SK-N-SH (cell line): ENCODE data around the gene PPFIBP2. TPM values are rescaled to one million over a fixed set of nuclear protein-coding genes. Genes with fewer than 3 reads are reported as not detected.

Experiments used
- CTCF ChIA-PET: fragments of 300-600, 350-600 bp; formaldehyde crosslinking; extraction: SDS; loops from one replicate; lab custom pipeline; 2021; lab: Yijun Ruan, JAX
- POLR2A ChIA-PET: fragments of 350-600 bp; sonication (Branson Sonifier 250); formaldehyde crosslinking; extraction: SDS; loops from one replicate; lab custom pipeline; 2020; ENCODE audit warnings: antibody characterized with exemption, inconsistent platforms; lab: Yijun Ruan, JAX
- DNase-seq: peaks from one replicate; pipeline ENCODE4 v3.0.0; 2012
- H2AFZ ChIP-seq: fragments of 200-600 bp; sonication (generic); 2 replicates; pipeline ENCODE4 v1.8.1; 2016; ENCODE audit warnings: antibody characterized with exemption, mild to moderate bottlenecking, low read depth
- H3F3A ChIP-seq: fragments of 200-600 bp; sonication (generic); replicated peaks from 2 replicates; pipeline ENCODE3; 2016; ENCODE audit warnings: antibody characterized with exemption, mild to moderate bottlenecking; ENCODE audit not compliant: insufficient read depth
- H3K27ac ChIP-seq, 2 experiments: fragments of 200-500 bp in 1 of 2; fragments of 200-600 bp in 1 of 2; sonication (Bioruptor generic) in 1 of 2; sonication (generic), shearing (Covaris generic) in 1 of 2; 2 replicates each; pipeline versions ENCODE4 v1.5.1 to v1.6.1; 2014 to 2016; ENCODE audit warnings: low read depth in 2 of 2, inconsistent platforms in 1 of 2, low read length in 1 of 2, mild to moderate bottlenecking in 1 of 2, mixed read lengths in 1 of 2
- H3K27me3 ChIP-seq: fragments of 200-600 bp; sonication (generic), shearing (Covaris generic); 2 replicates; pipeline ENCODE4 v1.6.1; 2016; ENCODE audit warnings: mixed run types; ENCODE audit not compliant: insufficient read depth
- H3K36me3 ChIP-seq, 2 experiments: fragments of 200-500 bp in 1 of 2; fragments of 200-600 bp in 1 of 2; sonication (Bioruptor generic) in 1 of 2; sonication (generic) in 1 of 2; replicated peaks in 1 of 2; 2 replicates each; pipeline versions ENCODE3 to v1.5.1; 2014 to 2016; ENCODE audit warnings: low read length in 1 of 2, mild to moderate bottlenecking in 1 of 2; ENCODE audit not compliant: insufficient read depth in 2 of 2, control insufficient read depth in 1 of 2
- H3K4me1 ChIP-seq, 2 experiments: fragments of 200-500 bp in 1 of 2; fragments of 200-600 bp in 1 of 2; sonication (Bioruptor generic) in 1 of 2; sonication (generic), shearing (Covaris generic) in 1 of 2; 2 replicates each; pipeline versions ENCODE4 v1.5.1 to v1.6.1; 2014 to 2016; ENCODE audit warnings: low read depth in 1 of 2, low read length in 1 of 2, mixed run types in 1 of 2; ENCODE audit not compliant: insufficient read depth in 2 of 2, control insufficient read depth in 1 of 2
- H3K4me2 ChIP-seq: fragments of 200-600 bp; sonication (generic), shearing (Covaris generic); 2 replicates; pipeline ENCODE4 v1.6.1; 2017; ENCODE audit warnings: mixed run types
- H3K4me3 ChIP-seq, 2 experiments: fragments of 200-500 bp in 1 of 2; fragments of 200-600 bp in 1 of 2; sonication (Bioruptor generic) in 1 of 2; sonication (generic), shearing (Covaris generic) in 1 of 2; 2 replicates each; pipeline versions ENCODE4 v1.5.1 to v1.8.1; 2014 to 2016; ENCODE audit warnings: low read depth in 2 of 2, inconsistent platforms in 1 of 2, low read length in 1 of 2, mild to moderate bottlenecking in 1 of 2, mixed read lengths in 1 of 2, moderate library complexity in 1 of 2
- H3K79me2 ChIP-seq: fragments of 200-600 bp; sonication (generic); 2 replicates; pipeline ENCODE4 v1.8.1; 2017; ENCODE audit warnings: mild to moderate bottlenecking; ENCODE audit not compliant: insufficient read depth
- H3K9ac ChIP-seq: fragments of 200-600 bp; sonication (generic); 2 replicates; pipeline ENCODE4 v1.6.1; 2017; ENCODE audit warnings: mixed run types
- H3K9me2 ChIP-seq: fragments of 200-600 bp; sonication (generic); 2 replicates; pipeline ENCODE4 v1.6.1; 2017; ENCODE audit warnings: mixed run types
- H3K9me3 ChIP-seq: fragments of 200-600 bp; sonication (generic); 2 replicates; pipeline ENCODE4 v1.6.1; 2017; ENCODE audit warnings: mixed run types, mild to moderate bottlenecking, moderate library complexity
- H4K20me1 ChIP-seq: fragments of 200-600 bp; sonication (generic); 2 replicates; pipeline ENCODE4 v1.6.1; 2017; ENCODE audit warnings: mild to moderate bottlenecking, mixed run types; ENCODE audit not compliant: insufficient read depth
- CHD2 ChIP-seq: fragments of 150-350 bp; IDR thresholded peaks from 2 replicates; pipeline ENCODE4 v1.6.1; 2018; ENCODE audit warnings: low read length; ENCODE audit not compliant: partially characterized antibody
- FOXJ3 ChIP-seq: sonication (generic); formaldehyde crosslinking; IDR thresholded peaks from 2 replicates; pipeline ENCODE4 v1.5.1; 2020; ENCODE audit warnings: mild to moderate bottlenecking, missing genetic modification reagents
- GATA2 ChIP-seq: sonication (generic); formaldehyde crosslinking; IDR thresholded peaks from 2 replicates; pipeline ENCODE4 v1.5.0; 2020; ENCODE audit warnings: mild to moderate bottlenecking, missing genetic modification reagents
- JUND ChIP-seq: IDR thresholded peaks from 2 replicates; pipeline ENCODE4 v1.4.0; 2012
- MAX ChIP-seq: IDR thresholded peaks from 2 replicates; pipeline ENCODE4 v1.4.0; 2012; ENCODE audit warnings: low read depth
- MEF2A ChIP-seq: IDR thresholded peaks from 2 replicates; pipeline ENCODE4 v1.4.0; 2012; ENCODE audit warnings: low read depth, borderline replicate concordance
- NFIC ChIP-seq: IDR thresholded peaks from 2 replicates; pipeline ENCODE4 v1.4.0; 2012; ENCODE audit warnings: borderline replicate concordance
- NRF1 ChIP-seq: IDR thresholded peaks from 2 replicates; pipeline ENCODE4 v1.6.1; 2012; ENCODE audit warnings: low read depth, mild to moderate bottlenecking, low read length
- PBX3 ChIP-seq: IDR thresholded peaks from 2 replicates; pipeline ENCODE4; 2012
- RAD21 ChIP-seq: IDR thresholded peaks from 2 replicates; pipeline ENCODE4 v1.6.1; 2012; ENCODE audit warnings: mild to moderate bottlenecking, low read length
- RFX5 ChIP-seq: IDR thresholded peaks from 2 replicates; pipeline ENCODE4 v1.6.1; 2012; ENCODE audit warnings: mild to moderate bottlenecking, improper control_type of control experiment, low read length
- SIN3A ChIP-seq: IDR thresholded peaks from 2 replicates; pipeline ENCODE4 v1.6.1; 2012; ENCODE audit warnings: low read depth, mild to moderate bottlenecking, low read length, moderate library complexity, borderline replicate concordance
- TCF12 ChIP-seq: IDR thresholded peaks from 2 replicates; pipeline ENCODE4 v1.4.0; 2012
- TEAD4 ChIP-seq: IDR thresholded peaks from 2 replicates; pipeline ENCODE4 v1.4.0; 2012; ENCODE audit warnings: mild to moderate bottlenecking, borderline replicate concordance; ENCODE audit not compliant: insufficient read depth
- USF1 ChIP-seq: IDR thresholded peaks from 2 replicates; pipeline ENCODE4 v1.4.0; 2012; ENCODE audit warnings: low read depth, borderline replicate concordance
- YY1 ChIP-seq: IDR thresholded peaks from 2 replicates; pipeline ENCODE4 v1.4.0; 2012; ENCODE audit warnings: low read depth, mild to moderate bottlenecking
- whole genome bisulfite sequencing: methylation state at CpG from one replicate; pipeline ENCODE4 v1.1.6; 2017; ENCODE audit warnings: low lambda C conversion rate; 5-methylcytosine and 5-hydroxymethylcytosine counted together
- polyA plus RNA-seq, 3 experiments: library from polyadenylated mRNA; depleted of rRNA; stranded (reverse); fragments of >200 nt; gene quantifications; 2 replicates each; pipeline ENCODE4 v1.2.3, GENCODE V29; 2012
- TF ChIP-seq, protein P1 (sequence below): IDR thresholded peaks from 2 replicates; pipeline ENCODE4 v1.4.0; 2012; ENCODE audit warnings: low read depth, borderline replicate concordance
- TF ChIP-seq, protein P2 (sequence below): fragments of 150-350 bp; IDR thresholded peaks from 2 replicates; pipeline ENCODE4 v1.6.1; 2016; ENCODE audit warnings: mild to moderate bottlenecking, low read depth, low read length
- TF ChIP-seq, protein P3 (sequence below): fragments of 200-600 bp; sonication (generic); IDR thresholded peaks from 2 replicates; pipeline ENCODE4 v1.6.1; 2017; ENCODE audit warnings: antibody characterized with exemption, mild to moderate bottlenecking, moderate library complexity

The PPFIBP2 gene
- polyA plus RNA-seq, 1 of the 3 experiments (the other 2 are of a cell fraction) = 0.67 TPM

- Histone ChIP-seq H3K27me3 (no peaks in the 10 kb centered on the region; the same call in 1 of the 2 replicates), H4K20me1 (no peaks in the 10 kb centered on the region), H3K4me3 (no peak overlapping the region), H3K9me2 (no peaks in the 10 kb centered on the region), H3K4me1 (no peaks in the 10 kb centered on the region; a peak in 1 of 4 replicates), H3F3A (no peaks in the 10 kb centered on the region), H3K4me2 (no peak overlapping the region), H3K9me3 (no peaks in the 10 kb centered on the region), H3K36me3 (no peaks in the 10 kb centered on the region), H3K79me2 (no peaks in the 10 kb centered on the region), H3K27ac (no peak overlapping the region), H3K9ac (no peak overlapping the region), H2AFZ (no peak overlapping the region)
- TF ChIP-seq NRF1 (no peak), USF1 (no peak), GATA2 (no peak), NFIC (no peak), SIN3A (no peak), RAD21 (no peak), PBX3 (no peak), YY1 (no peak), MAX (no peak), CHD2 (no peak), JUND (no peak), TEAD4 (no peak), RFX5 (no peak), MEF2A (no peak), FOXJ3 (CRISPR knock-in tag) (no peak), TCF12 (no peak)
- TF ChIP-seq, protein P1, sequence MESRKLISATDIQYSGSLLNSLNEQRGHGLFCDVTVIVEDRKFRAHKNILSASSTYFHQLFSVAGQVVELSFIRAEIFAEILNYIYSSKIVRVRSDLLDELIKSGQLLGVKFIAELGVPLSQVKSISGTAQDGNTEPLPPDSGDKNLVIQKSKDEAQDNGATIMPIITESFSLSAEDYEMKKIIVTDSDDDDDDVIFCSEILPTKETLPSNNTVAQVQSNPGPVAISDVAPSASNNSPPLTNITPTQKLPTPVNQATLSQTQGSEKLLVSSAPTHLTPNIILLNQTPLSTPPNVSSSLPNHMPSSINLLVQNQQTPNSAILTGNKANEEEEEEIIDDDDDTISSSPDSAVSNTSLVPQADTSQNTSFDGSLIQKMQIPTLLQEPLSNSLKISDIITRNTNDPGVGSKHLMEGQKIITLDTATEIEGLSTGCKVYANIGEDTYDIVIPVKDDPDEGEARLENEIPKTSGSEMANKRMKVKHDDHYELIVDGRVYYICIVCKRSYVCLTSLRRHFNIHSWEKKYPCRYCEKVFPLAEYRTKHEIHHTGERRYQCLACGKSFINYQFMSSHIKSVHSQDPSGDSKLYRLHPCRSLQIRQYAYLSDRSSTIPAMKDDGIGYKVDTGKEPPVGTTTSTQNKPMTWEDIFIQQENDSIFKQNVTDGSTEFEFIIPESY = no peak
- TF ChIP-seq, protein P2, sequence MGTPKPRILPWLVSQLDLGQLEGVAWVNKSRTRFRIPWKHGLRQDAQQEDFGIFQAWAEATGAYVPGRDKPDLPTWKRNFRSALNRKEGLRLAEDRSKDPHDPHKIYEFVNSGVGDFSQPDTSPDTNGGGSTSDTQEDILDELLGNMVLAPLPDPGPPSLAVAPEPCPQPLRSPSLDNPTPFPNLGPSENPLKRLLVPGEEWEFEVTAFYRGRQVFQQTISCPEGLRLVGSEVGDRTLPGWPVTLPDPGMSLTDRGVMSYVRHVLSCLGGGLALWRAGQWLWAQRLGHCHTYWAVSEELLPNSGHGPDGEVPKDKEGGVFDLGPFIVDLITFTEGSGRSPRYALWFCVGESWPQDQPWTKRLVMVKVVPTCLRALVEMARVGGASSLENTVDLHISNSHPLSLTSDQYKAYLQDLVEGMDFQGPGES = no peak
- TF ChIP-seq, protein P3, sequence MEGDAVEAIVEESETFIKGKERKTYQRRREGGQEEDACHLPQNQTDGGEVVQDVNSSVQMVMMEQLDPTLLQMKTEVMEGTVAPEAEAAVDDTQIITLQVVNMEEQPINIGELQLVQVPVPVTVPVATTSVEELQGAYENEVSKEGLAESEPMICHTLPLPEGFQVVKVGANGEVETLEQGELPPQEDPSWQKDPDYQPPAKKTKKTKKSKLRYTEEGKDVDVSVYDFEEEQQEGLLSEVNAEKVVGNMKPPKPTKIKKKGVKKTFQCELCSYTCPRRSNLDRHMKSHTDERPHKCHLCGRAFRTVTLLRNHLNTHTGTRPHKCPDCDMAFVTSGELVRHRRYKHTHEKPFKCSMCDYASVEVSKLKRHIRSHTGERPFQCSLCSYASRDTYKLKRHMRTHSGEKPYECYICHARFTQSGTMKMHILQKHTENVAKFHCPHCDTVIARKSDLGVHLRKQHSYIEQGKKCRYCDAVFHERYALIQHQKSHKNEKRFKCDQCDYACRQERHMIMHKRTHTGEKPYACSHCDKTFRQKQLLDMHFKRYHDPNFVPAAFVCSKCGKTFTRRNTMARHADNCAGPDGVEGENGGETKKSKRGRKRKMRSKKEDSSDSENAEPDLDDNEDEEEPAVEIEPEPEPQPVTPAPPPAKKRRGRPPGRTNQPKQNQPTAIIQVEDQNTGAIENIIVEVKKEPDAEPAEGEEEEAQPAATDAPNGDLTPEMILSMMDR = no peak
- WGBS = 25% methylated on average over 4 of the region's 4 CpGs
- ChIA-PET CTCF (interaction anchor here (1.0 to 5.4 kb wide), 5 partner anchors 10 to 177 kb away, joined by 3 to 35 read pairs (median 7); no protein-coding TSS in a partner anchor), POLR2A (no interaction called here)
- no peak for DNase-seq
These were observed 35.9 kb downstream of the PPFIBP2 start for GRCh38 chr11:7549681-7550080.
